ENCODE data around the gene SIM2. TPM values are rescaled to one million over a fixed set of nuclear protein-coding genes. Genes with fewer than 3 reads are reported as not detected.

Gene SIM2
- total and polyA plus RNA-seq, 2 donors (not counting 1 experiment from before 2014, with no cell fraction given) = not detected

- CTCF ChIA-PET = no interaction called here
Observed at GRCh38 chr21:36692835-36693488, 6.0 kb upstream of the SIM2 start.

More at GRCh38 chr21:36692835-36693488, 6.0 kb upstream of the SIM2 start:
- Histone ChIP-seq H3K4me3 (ENCODE audit: control extremely low read depth in 1 of 5, extremely low read depth in 1 of 5, insufficient read depth in 1 of 5, low read depth in 2 of 5, low read length in 4 of 5) (no peak overlapping the region), H4K20me1 (ENCODE audit: control insufficient read depth, insufficient read depth, low read length, poor library complexity, severe bottlenecking) (no peaks in the 10 kb centered on the region), H3K4me1 (ENCODE audit: control insufficient read depth in 2 of 2, insufficient read depth in 2 of 2, low read length in 2 of 2) (peaks cover 3 to 6% of the 10 kb centered on the region in 2 donors), H3K27ac (ENCODE audit: low read length in 2 of 2) (no peak overlapping the region), H3K9me3 (ENCODE audit: control extremely low read depth in 1 of 3, control insufficient read depth in 2 of 3, insufficient read depth in 1 of 3, low read length in 2 of 3) (peaks cover 0 to 44% (median 0%) of the 10 kb centered on the region in 3 donors), H2AFZ (ENCODE audit: insufficient read depth, low read depth, low read length, poor library complexity, severe bottlenecking) (no peak overlapping the region), H3K9ac (ENCODE audit: low read length) (no peak overlapping the region), H3K36me3 (replicated peaks in 1 of 2; ENCODE audit: control extremely low read depth in 1 of 2, control insufficient read depth in 1 of 2, extremely low read depth in 1 of 2, insufficient read depth in 2 of 2, low read length in 1 of 2) (no peaks in the 10 kb centered on the region), H3K79me2 (ENCODE audit: control insufficient read depth, insufficient read depth, low read length) (no peaks in the 10 kb centered on the region), H3K4me2 (replicated peaks; ENCODE audit: low read depth, low read length, poor library complexity, severe bottlenecking) (no peak overlapping the region), H3K27me3 (replicated peaks in 1 of 4; ENCODE audit: control extremely low read depth in 1 of 4, control insufficient read depth in 3 of 4, insufficient read depth in 4 of 4, low read length in 3 of 4) (peaks cover 0 to 79% (median 63%) of the 10 kb centered on the region in 4 experiments)
- intact Hi-C loops (cut with micrococcal nuclease) = no loop called here
- POLR2A ChIA-PET = no interaction called here
- no peaks in the 10 kb centered on the region for H3K9me3 Mint-ChIP-seq (ENCODE audit: insufficient read depth)
- TF ChIP-seq EZH2 (IDR thresholded peaks at IDR 0.05; ENCODE audit: borderline replicate concordance, insufficient read depth, low read depth, low read length, poor library complexity, severe bottlenecking) (no peak), CTCF (IDR thresholded peaks at IDR 0.05) (no peak)
- H3K27ac Mint-ChIP-seq = no peak overlapping the region
- H3K4me3 Mint-ChIP-seq = no peak overlapping the region
- no peak for ATAC-seq (ENCODE audit: low read depth)
- no peak for DNase-seq
- H3K27me3 Mint-ChIP-seq = peaks cover 60% of the 10 kb centered on the region
- H3K4me1 Mint-ChIP-seq = peaks cover 3% of the 10 kb centered on the region
- 10% methylated on average over 48 of the region's 57 CpGs for WGBS (ENCODE audit: insufficient coverage)

Data from B cell (primary cell).